PC-9 (cell line): ENCODE measurements around the gene MYH6.

ENCODE experiments used
- EZH2 ChIP-seq: fragments of 200-600 bp; sonication (generic); IDR thresholded peaks from 2 replicates; pipeline ENCODE4 v1.8.0; 2017; ENCODE audit warnings: antibody characterized with exemption, low read depth
- TF ChIP-seq, protein P1 (sequence below): fragments of 200-600 bp; sonication (generic); conservative IDR thresholded peaks from 2 replicates; pipeline ENCODE4 v1.6.1; 2017; ENCODE audit warnings: mixed run types, antibody characterized with exemption, mild to moderate bottlenecking, moderate library complexity

DNA sequence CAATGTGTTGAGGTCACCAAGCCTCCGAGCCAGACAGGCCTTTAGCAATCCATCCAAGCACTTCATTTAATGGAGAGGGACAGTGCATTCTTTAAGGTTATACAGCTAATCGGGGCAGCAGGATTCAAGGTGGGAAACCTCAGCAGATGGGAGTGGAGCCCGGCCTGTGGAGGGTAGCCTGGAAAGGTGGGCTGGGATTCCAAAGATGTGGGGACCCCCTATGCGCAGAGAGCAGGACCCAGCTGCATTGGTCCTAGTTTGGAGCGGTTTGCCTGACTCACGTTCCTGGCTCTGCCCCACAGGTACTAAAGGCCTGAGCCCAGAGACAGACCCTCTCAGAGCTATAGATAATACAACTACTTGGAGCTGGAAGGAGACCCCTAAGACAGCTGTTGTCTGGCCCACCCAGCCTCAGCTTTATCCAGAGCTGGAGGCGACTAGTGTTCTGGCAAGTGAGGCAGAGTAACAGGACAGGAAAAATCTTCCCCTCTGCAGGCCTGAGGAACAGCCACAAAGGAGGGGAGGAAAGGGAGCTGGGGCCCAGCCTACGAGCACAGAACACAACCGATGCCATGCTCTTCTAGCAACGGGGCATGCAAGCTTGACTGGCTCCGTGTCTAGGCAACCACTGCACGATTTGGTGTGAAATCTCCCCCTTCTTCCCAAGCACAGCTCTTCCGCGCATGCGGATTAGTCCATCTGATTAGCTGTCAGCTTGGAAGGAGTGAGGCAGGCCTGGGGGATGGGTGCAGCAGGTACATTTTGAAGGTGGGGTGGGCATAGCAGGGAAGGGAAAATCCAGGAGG, 28.5 kb upstream of the MYH6 start:
- TF ChIP-seq, protein P1, sequence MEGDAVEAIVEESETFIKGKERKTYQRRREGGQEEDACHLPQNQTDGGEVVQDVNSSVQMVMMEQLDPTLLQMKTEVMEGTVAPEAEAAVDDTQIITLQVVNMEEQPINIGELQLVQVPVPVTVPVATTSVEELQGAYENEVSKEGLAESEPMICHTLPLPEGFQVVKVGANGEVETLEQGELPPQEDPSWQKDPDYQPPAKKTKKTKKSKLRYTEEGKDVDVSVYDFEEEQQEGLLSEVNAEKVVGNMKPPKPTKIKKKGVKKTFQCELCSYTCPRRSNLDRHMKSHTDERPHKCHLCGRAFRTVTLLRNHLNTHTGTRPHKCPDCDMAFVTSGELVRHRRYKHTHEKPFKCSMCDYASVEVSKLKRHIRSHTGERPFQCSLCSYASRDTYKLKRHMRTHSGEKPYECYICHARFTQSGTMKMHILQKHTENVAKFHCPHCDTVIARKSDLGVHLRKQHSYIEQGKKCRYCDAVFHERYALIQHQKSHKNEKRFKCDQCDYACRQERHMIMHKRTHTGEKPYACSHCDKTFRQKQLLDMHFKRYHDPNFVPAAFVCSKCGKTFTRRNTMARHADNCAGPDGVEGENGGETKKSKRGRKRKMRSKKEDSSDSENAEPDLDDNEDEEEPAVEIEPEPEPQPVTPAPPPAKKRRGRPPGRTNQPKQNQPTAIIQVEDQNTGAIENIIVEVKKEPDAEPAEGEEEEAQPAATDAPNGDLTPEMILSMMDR, result no peak
- TF ChIP-seq EZH2, result no peak
